Measurements from ENCODE around the gene B4GALNT2.
"Not testable (repeated sequence)": the region's sequence is repeated elsewhere in the genome, so short reads cannot be mapped to it uniquely, and the experiment has no call there.

GRCh38 chr17:49184522-49184921 is 52.0 kb downstream of the B4GALNT2 start:
- TF ChIP-seq POLR2A, POLR2AphosphoS5, TAF1, SPI1 (IDR thresholded peaks at IDR 0.05; ENCODE audit: low read depth, low read length): not testable (repeated sequence)
